CD4-positive, alpha-beta T cell treated with Interferon gamma for 1 hour (primary cell): ENCODE measurements around the gene UTP25.
A peak's percentile ranks its signal among the peaks of the same experiment; 100 is the strongest.

ENCODE experiments used
- DNase-seq: peaks from one replicate; pipeline ENCODE4 v3.0.0-alpha.2; 2020

Gene UTP25

DNA sequence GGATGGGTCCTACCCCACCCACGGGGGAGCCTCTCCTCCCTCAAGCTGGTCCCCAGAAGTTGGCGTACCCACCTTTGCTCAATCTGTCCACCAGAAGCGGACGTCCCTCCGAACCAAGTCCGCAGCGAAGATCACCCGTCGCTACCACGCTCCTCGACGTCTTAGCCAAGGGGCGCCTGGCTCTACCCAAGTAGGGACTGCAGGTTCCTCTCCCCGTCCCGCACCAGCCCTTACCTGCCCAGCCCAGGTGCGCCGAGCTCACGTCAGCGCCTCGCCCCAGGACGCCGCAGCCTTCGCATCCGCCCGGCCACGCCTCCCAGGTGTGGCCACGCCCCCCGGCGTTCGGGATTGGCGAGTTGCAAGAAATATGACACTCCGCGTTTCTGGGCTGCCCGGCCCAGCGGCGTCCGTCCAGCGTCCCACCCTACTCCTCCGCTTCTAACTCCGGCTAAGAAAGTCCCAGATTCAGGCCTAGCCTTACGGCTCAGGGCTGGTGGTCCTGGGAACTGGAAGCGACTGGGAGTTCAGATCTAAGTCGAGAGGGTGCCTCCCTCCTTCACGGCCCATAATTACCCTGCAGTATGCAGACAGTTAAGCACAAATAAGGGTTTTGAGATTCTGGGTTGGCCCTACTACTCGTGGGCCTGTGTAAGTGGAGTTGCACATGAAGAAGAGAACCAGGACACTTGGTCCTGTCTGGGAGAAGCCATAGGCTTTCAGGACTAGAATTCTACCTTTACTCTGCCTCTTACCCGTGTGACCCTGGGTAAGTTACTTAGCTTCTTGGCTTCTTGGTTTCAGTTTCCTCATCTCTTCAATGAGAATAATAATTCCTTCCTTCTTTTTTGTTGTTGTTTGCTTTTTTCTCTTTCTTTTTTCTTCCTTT is 21.7 kb upstream of the UTP25 start, which contains the start of gene IRF6:
IRF6 (minus strand) TSS at position 268 of the 886 bp plus-strand sequence. CDS start 4,729 bp downstream, outside the sequence.
- DNase-seq = peak; percentile 67

GRCh38 chr1:209807509-209807908 is 20.3 kb upstream of the UTP25 start:
- no peak for DNase-seq

DNA sequence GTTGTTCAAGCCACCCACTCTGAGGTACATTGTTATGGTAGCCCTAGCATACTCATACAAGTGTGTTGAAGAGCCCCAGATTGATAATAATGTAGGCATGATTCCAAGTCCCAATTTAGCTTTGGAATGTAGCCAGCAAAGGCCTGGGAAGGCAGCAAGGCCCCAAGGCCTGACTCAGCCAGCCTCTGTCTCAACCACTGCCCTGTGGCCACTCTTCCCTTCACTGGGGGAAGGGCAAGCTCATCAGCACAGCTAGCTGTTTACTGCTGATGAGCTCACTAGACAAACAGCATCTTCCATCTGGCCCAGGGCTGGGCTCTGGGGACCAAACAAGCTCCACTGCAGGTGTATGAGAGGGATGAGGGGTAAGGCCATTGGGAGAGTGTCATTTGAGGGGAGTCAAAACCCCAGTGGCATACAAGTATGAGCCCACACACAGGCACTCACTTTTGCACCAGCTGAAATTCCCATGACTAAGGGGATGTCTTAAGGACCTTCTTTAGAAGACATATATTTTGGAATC is 19.7 kb upstream of the UTP25 start:
- no peak for DNase-seq

GRCh38 chr1:209809611-209810010 is 18.2 kb upstream of the UTP25 start:
- DNase-seq = no peak

DNA sequence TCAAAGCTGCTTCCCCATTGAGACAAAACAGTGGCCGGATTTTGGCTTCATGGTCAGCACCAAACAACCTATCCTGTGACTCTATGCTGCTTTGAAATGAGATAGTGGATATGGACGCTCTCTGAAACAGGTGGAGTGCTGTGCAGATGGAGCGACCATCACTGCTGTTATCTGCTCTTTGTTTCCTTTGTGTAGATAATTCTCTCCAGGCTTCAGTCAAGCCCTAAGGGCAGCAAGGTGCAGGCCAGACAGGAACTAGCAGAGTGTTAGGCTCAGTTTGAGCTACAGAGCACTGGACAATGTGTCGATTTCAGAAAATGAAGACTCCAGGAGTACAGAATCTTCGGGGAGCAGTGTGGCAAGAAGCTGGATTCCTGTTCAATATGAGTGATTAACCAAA is 17.0 kb upstream of the UTP25 start:
- no peak for DNase-seq

GRCh38 chr1:209813902-209814301 is 13.9 kb upstream of the UTP25 start:
- no peak for DNase-seq

DNA sequence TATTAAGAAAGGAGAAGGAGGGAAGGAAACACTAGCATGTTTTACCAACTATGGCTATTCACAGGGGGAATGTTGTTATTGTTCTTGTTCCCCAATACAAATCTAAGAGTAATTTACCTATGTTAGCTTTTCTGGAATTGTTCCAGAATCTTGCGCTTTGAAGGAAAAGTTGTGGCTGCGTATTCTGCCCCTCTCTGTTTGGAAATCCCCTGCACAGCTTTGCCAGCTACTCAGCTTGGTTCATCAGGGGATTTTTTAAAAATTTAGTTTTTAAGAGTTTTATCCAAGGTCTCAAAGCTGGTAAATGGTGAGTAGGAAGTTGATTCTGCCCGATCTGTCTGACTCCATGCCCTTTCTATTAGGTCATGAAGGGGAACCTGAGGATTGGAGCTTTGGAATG is 12.3 kb upstream of the UTP25 start:
- no peak for DNase-seq

- no peak for DNase-seq
Measured at GRCh38 chr1:209815931-209816341, 11.8 kb upstream of the UTP25 start.

- DNase-seq = no peak
Measured at GRCh38 chr1:209816923-209817322, 10.8 kb upstream of the UTP25 start.

DNA sequence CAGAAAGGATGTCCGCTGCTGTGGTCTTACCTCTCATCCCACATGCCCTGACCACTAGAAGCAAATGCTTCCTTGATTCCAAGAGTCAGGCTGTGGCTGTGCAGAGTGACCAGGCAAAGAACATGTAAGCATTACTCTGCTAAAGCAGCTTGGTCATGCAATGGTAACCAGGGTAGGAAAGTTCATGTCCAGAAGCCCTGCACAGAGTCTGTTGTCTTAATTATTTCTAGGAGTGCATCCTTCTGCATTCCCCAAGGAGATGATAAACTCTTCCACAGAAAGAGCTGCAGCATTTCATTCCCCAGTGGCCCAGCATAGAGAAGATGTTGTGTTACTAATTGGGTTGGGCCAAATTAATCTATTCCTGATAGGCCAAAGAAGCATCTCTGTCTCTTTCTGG is 10.1 kb upstream of the UTP25 start:
- DNase-seq = no peak

DNA sequence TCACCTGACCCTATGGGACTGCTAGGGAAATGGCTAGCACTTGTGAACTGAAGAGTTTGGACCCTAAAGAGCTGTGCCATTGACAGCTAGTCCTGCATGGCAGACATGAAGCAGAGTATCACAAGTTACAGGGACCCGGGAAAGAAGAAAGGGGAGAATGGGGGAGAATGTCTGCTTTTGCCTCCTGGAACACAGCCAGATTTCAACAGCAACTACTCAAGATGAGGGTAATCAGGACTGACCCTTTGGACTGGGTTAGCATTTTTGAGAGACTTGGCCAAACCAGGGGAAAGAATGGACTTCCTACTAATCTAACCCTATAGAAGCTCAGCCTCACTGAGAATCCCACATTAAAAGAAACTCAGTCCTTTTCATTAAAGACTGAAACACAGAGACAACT is 8.7 kb upstream of the UTP25 start:
- no peak for DNase-seq

DNA sequence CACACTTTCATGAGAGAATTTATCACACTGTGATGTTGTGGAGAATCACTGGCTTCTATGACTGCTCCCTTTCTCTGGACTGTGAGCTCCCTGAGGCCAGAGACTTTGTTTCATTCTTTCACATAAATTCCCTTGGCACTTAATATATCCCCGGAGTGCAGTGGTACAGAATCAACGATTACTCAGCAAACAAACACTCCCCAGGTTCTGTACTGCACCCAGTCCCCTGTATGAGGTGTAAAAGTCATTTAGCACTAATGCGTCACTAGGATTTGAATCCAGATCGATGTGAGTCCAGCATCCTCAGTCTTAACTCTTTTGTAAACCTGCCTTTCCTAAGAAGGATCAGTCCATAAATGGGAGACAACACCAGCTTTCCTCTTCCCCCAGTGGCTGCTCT is 6.8 kb upstream of the UTP25 start:
- DNase-seq = no peak

DNA sequence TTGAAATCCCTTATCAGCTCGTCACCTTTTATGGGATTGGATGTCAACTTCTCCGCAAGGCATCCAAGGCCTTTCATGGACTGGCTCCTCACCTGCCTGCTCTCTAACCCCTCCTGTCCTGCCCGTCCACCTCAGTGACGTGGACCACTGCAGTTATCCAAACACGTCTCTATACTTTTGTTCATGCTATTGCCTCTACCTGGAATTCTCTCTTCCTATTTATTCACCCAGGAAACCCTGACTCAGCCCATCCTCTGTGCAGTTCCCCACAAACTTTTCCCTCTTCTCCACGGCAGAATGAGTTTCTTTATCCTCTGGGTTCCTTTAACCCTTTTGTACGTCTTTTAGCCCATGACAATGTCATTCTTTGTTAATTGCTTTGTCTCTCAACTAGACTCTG is 5.1 kb upstream of the UTP25 start:
- DNase-seq = no peak

DNA sequence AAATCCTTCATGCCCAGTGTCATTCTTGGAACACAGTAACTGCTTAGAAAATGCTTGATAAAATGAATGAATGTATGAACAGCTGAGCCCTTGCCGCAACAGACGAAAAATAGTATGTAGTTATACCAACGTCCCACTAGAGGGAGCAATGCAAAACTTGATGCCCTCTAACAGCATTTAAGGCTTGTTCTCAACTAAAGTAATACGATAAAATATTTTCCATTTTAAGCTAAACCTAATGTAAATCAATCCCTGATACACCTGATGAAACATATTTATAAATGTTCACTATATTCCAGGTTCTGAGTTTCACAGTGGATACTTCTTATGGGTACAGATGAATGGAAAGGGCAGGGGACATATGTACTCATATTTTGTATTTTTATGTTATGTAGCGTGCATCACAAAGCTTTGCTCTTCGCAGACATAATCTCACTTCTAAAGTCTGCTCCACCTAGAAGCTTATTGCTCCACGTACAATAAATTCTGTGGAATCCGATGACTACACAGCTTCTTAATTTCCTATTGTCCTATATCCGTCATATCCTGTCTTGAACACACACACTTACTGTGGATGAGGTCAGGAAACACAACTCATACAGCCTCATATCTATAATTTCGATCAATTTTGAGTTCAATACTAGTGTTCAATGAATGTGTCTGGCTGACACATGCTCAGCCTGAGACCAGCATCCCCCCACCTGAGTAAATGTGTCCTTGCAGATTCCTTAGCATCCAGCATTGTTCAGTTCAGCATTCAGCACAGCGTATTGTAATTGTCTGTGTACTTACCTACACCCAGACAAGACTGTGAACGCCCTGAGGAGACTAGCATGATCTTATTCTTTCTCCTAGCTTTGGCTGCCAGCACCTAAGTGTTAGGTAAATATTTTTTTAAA is 4.4 kb upstream of the UTP25 start:
- DNase-seq = no peak

GRCh38 chr1:209825591-209826434 is 2.0 kb upstream of the UTP25 start:
- DNase-seq = no peak

DNA sequence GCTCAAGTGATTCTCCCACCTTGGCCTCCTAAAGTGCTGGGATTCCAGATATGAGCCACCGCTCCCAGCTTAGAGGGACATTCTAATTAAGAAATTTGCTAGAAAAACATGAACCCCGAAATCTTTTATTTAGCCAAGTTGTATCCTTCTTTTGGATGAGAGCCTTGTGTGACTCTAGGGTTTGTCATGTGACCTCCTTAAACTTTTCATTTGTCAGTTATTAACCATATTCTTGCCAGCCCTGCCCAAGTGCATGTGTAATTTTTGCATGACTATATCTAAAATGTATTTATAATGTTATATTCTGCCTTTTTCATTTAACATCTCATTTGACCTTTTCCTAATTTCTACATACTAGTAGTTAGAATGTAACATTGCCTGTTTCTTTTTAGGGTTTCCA is 1.9 kb downstream of the UTP25 start:
- no peak for DNase-seq

DNA sequence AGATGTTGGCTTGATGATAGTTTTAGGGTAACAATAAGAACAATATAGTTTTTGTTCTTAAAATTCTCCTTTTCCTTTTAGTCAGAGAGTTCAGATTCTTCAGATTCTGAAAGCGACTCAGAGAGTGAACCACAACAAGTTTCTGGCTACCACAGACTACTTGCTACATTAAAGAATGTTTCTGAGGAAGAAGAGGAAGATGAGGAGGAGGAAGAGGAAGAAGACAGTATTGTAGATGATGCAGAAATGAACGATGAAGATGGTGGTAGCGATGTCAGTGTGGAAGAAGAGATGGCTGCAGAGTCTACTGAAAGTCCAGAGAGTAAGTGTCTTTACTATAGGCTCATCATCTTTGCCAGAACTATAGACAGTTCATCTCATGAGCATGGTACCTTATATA is 3.0 kb downstream of the UTP25 start:
- no peak for DNase-seq

GRCh38 chr1:209831615-209832014 is 3.8 kb downstream of the UTP25 start:
- no peak for DNase-seq

DNA sequence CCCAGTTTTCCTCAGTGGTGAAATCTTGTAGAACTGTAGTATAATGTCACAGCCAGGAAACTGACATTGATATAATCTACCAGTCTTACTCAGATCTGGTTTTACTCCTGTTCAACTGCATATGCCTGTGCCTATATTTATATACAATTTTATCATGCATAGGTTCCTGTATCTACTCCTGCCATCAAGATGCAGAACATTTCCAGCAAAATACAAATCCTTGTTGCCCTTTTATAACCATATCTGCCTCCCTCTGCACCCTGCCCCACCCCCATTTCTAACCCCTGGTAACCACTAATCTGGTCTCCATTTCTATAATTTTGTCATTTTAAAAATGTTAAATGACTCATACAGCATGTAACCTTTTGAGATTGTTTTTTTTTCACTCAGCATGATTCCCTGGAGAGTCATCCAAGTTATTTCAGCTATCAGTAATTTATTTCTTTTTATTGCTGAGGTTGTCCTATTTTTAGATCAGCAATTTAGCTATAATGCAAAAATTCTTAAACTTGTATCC is 8.1 kb downstream of the UTP25 start:
- no peak for DNase-seq

GRCh38 chr1:209837671-209838070 is 9.9 kb downstream of the UTP25 start:
- no peak for DNase-seq

DNA sequence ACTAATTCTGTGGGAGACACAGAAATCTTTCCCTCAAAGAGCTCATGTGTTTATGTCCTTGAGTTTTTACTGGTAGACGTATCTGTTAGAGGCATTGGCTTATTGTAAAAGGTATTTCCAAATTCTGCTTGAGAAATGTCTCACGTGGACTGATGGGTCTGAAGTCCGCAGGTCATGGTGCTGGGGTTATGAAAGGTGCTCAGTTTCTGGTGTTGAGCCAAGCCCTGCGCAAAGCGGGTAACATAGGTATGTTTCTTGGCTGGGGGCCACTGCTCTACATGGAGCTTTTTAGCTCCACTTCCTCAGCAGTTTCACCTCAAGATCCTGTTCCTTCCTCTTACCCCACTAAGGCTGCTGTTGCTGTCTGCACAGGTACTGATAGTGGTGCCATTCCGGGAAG is 10.8 kb downstream of the UTP25 start:
- no peak for DNase-seq

DNA sequence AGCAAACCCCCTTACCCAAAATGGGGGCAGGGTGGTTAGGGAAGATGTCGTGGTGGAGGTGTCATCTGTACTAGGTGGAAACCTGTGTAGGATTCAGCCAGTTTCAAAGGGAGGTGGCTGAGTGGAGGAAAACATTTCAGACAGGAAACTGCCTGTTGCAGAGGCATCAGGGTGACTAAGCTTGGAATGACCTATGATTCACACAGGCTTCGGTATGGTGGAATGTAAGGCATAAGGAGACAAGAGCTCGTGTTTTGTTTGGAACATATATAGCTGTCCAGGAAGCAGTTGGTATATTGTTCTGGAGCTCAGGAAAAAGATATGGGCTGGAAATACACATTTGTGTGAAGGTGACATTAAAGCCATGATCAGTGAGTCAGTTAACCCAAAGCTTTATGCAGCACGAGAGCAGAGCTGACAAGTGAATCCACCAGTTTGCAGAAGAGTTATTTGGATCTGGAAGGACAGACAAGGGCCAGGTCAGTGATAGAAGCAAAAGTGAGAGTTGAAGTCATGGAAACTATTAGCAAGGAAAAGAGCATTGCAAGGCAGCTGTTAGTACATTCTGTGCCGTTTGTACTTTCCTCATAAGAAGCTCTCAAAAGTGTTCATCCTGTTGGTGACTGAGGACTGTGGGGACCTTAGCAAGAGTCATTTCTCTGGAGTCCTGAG is 12.2 kb downstream of the UTP25 start:
- no peak for DNase-seq
